A549 (cell line): ENCODE data around the gene SLC28A1.

Source experiments
- RFX5 ChIP-seq: fragments of 450-650 bp; IDR thresholded peaks from 2 replicates; pipeline ENCODE4 v1.7.1; 2014; ENCODE audit warnings: antibody characterized with exemption, mild to moderate bottlenecking, moderate library complexity
- TF ChIP-seq, protein P1 (sequence below): fragments of >200 bp; sonication (Bioruptor Twin); formaldehyde crosslinking; IDR thresholded peaks from 3 replicates; pipeline ENCODE4 v1.5.1; 2016

DNA sequence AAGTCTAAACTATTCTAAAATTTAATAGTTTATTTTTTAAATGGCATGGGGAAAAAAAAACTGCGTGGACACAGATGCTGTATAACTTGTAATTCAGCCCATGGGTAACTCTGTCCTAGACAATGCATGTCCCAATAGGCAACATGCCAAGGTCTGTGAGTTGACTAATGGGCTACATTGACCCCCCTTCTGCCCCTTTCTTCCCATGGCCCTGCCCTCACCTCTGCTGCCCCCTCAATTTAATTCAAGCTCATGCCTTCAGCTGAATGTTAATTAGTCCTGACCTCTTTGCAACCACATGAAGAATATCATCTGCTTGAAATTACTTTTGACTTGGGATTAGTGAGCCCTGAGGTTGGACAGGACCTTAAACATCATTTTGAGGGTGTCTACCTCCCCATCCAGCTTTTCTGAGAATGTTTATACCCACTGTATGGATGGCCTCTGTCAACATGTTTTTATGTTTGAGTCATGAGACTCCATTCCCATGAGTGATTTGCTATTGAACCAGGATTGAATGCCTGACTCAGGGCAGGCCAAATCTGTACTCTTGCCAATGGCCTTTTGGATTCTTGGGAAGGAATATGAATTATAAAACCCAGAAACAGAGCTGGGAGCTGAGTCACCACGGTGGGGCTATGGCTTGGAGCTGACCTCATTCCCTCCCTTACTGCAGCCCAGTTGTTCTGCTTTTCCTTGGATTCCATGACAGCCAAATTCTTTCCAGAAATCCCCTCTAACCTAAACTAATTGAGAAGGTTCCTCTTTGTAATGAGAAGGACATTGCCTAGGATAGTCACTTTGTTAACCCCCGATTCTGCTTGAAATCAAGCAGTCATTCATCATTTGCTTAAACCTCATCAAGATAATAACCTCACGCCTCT is 63.7 kb downstream of the SLC28A1 start:
- no peak for TF ChIP-seq RFX5
- TF ChIP-seq, protein P1, sequence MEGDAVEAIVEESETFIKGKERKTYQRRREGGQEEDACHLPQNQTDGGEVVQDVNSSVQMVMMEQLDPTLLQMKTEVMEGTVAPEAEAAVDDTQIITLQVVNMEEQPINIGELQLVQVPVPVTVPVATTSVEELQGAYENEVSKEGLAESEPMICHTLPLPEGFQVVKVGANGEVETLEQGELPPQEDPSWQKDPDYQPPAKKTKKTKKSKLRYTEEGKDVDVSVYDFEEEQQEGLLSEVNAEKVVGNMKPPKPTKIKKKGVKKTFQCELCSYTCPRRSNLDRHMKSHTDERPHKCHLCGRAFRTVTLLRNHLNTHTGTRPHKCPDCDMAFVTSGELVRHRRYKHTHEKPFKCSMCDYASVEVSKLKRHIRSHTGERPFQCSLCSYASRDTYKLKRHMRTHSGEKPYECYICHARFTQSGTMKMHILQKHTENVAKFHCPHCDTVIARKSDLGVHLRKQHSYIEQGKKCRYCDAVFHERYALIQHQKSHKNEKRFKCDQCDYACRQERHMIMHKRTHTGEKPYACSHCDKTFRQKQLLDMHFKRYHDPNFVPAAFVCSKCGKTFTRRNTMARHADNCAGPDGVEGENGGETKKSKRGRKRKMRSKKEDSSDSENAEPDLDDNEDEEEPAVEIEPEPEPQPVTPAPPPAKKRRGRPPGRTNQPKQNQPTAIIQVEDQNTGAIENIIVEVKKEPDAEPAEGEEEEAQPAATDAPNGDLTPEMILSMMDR: no peak
